ENCODE measurements around the gene SSTR1.

Gene SSTR1

GRCh38 chr14:38197784-38198335 lies 9.8 kb upstream of the SSTR1 start:
- TF ChIP-seq GATA3 (IDR thresholded peaks at IDR 0.05; ENCODE audit: low read depth, low read length), result no peak
- no peak for TF ChIP-seq GATA2 (IDR thresholded peaks at IDR 0.05; ENCODE audit: low read depth, low read length)

DNA sequence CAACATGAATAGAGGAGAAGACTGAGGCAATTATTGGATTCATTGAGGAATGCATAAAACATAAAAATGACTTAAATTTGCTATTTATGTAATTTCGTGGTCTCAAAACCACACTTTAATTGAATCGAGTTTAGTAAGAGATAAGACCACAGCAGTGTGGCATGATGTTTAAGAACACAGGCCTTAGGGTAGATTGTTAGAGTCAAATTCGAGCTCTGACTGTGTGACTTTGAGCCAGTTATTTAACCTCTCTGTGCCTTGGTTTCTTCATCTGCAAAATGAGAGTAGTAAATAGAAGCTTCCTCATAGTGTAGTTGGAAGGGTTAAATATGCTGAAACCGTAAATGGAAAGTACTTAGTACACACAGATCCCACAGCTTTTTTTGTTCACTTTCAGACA lies 9.3 kb upstream of the SSTR1 start:
- TF ChIP-seq GATA3 (IDR thresholded peaks at IDR 0.05; ENCODE audit: low read depth, low read length) (no peak), GATA2 (IDR thresholded peaks at IDR 0.05; ENCODE audit: low read depth, low read length) (no peak)

- TF ChIP-seq GATA3 (IDR thresholded peaks at IDR 0.05; ENCODE audit: low read depth, low read length), result no peak
- no peak for TF ChIP-seq GATA2 (IDR thresholded peaks at IDR 0.05; ENCODE audit: low read depth, low read length)
Observed at GRCh38 chr14:38199076-38199475, 8.6 kb upstream of the SSTR1 start.

DNA sequence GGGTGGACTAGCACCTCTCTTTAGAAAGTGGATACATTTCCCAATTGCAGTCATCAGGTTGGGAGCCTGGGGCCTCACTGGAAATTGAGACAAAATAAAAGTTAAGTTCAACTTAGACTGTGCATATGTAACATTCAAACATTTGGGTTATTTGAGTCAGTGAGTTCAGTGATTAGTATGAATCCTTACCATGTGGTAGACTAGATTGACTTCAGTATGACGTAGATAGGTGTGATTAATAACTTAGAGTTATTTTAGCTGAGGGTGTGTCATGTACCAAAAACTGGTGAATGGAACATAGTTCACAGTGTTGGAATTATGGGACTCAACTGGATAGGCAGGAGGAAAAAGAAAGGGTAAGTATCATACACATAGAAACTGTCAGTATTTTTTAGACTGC lies 8.0 kb upstream of the SSTR1 start:
- TF ChIP-seq GATA2 (IDR thresholded peaks at IDR 0.05; ENCODE audit: low read depth, low read length) (no peak), GATA3 (IDR thresholded peaks at IDR 0.05; ENCODE audit: low read depth, low read length) (no peak)

DNA sequence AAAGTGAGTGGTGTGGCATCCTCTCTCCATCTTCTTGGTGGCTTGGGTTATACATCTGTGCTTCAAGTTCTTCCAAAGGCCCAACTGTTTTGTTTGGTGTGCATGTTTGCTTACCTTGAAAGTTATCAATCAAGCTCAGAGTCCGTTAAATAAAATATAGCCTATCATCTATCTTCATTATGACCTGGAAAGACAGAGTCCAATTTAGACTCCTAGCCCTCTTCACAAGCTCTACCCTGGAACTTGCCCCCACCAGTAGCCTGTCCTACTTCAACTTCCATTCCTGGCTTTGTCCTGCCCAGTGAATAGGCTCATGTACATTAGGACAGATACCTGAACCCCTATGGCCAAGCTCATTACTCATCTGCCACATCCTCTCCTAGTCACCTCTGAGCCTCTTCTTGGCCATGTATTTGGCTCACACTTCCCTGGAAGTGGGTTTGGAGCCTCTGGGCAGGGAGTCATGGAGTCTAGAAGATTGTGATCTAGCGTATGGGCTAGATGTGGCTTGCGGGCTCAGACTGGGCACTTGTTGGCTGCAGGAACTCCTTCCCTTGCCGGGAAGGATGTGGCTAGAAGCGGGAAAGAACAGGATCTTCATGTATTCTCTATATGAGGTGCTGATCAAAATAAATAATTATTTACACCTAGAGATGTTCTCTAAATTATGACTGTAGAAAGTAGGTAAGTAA lies 6.4 kb upstream of the SSTR1 start:
- TF ChIP-seq GATA2 (IDR thresholded peaks at IDR 0.05; ENCODE audit: low read depth, low read length) (no peak), GATA3 (IDR thresholded peaks at IDR 0.05; ENCODE audit: low read depth, low read length) (no peak)

- no peak for TF ChIP-seq GATA3 (IDR thresholded peaks at IDR 0.05; ENCODE audit: low read depth, low read length)
- no peak for TF ChIP-seq GATA2 (IDR thresholded peaks at IDR 0.05; ENCODE audit: low read depth, low read length)
Observed at GRCh38 chr14:38202444-38203191, 5.1 kb upstream of the SSTR1 start.

DNA sequence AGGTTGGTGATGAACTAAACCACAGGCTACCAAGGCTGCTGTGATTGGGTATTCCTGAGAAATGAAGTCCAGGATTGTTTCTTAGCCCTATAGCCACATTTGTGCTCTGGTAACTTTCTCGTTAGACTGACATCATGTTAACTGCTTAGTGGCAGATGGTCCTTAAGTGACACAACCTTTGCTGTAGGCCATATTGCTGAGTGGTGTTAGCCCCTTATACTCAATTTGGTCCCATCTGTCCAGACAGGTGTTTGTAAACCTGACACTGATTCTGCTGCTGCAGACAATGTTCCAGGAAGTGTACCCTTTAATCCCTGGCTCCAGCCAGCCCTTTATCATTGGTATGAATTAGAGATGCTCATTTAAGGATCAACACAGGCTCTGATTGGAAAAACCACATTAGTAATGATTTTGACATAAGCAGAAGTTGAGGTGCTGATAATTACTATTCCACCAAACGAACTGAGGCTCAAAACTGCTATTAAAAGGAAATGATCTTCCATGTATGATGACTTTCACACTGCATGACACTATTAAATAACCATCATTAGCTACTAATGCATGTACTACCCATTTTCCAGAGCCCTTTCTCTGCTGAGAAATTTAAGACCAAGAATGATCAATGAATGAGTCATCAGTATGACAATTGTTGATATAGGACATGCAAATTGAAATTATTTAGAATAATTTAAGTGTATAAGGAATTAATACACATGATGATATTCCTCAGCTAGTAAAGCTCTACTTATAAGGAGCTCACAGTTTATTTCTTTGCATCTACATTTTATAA lies 3.6 kb upstream of the SSTR1 start:
- TF ChIP-seq GATA3 (IDR thresholded peaks at IDR 0.05; ENCODE audit: low read depth, low read length), result no peak
- no peak for TF ChIP-seq GATA2 (IDR thresholded peaks at IDR 0.05; ENCODE audit: low read depth, low read length)

DNA sequence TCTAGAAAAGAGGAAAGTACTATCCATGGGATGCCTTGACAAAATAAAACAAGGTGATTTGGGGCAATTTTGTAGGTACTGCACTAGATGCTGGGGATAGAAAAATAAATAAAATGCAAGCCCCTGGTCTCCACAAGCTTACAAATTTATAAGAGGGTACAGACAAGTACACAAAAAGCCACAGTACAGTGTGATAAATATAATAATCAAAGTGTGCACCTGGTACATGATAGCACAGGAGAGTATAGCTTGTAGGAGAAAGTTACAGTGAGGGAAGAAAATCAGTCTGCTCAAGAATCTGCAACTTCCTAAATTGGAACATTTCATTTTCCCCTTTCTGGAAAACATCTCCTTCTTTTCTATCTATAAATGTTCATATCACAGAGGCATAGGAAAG lies 3.0 kb upstream of the SSTR1 start:
- no peak for TF ChIP-seq GATA2 (IDR thresholded peaks at IDR 0.05; ENCODE audit: low read depth, low read length)

DNA sequence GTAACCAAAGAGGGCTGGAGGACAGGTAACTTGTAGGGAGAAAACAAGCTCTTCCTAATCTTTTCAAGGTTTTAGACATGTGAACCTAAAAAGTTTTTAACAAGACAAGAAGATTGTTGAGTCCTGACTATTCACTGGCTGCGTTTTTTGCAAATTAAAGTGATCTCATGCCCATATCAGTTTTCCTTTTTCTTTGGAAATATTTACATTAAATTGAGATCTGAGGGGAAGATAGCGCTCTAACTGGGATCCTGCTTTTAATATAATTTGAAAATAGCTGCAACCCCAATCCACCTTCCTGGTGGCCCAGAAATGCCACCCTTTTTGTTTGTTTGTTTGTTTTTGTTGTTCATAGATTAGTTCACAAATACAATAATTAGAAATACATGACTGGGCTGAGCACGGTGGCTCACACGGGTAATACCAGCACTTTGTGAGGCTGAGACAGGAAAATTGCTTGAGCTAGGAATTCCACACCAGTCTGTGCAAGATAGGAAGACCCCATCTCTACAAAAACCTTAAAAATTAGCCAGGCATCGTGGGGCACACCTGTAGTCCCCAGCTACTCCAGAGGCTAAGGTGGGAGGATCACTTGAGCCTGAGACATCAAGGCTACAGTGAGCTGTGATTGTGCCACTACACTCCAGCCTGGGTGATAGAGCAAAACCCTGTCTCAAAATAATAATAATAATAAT lies 2.4 kb upstream of the SSTR1 start:
- TF ChIP-seq GATA3 (IDR thresholded peaks at IDR 0.05; ENCODE audit: low read depth, low read length), result no peak
- no peak for TF ChIP-seq GATA2 (IDR thresholded peaks at IDR 0.05; ENCODE audit: low read depth, low read length)

GRCh38 chr14:38205949-38206665 lies 1.6 kb upstream of the SSTR1 start:
- TF ChIP-seq GATA3 (IDR thresholded peaks at IDR 0.05; ENCODE audit: low read depth, low read length) (no peak), GATA2 (IDR thresholded peaks at IDR 0.05; ENCODE audit: low read depth, low read length) (no peak)

DNA sequence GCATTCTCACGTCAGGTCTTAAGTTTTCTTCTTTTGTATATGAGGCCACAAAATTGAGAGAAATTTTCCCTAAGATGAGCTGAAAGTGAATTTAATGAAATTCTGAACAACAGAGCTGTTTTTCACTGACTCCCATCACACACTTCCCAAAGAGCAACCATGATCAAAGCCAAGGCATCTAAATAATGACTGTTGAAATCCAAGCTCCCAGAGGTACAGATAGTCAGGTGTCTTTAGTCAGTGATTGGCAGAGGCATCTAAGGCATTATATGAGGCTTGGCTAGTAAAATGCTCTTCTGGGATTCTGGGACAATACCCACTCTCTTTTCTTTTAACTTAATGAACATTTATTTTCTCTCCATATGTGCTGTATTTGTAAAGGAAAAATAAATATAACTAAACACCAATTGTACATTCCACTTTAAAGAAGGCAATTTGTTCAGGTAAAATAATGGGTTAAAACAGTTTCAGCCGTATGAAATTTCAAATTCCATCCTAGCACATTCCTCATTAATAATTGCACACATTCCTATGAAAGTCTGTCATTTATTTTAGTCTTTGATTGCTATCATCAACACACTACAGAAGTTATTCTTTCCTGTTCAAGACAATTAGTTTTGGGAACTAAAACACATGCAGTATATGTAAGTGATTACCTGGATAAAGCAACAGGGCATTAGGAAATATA lies 871 bp upstream of the SSTR1 start:
- TF ChIP-seq GATA3 (IDR thresholded peaks at IDR 0.05; ENCODE audit: low read depth, low read length) (no peak), GATA2 (IDR thresholded peaks at IDR 0.05; ENCODE audit: low read depth, low read length) (no peak)

DNA sequence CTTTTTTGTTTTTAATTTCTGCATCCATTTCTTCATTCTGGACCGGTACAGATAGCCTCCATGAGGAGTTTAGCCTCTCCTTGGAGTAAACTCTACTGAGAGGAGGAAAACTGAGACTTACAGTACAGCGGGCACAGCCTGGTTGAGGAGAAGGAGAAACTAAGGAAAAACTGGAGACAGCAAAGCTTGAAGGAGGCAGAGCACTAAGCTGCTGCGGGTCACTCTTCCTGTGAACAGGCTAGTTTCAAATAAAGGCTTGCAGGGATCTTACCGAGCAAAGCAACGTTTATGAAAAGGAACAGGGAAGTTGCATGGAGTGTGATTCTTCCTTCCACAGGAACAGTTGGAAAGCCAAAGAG lies 348 bp upstream of the SSTR1 start:
- no peak for TF ChIP-seq GATA3 (IDR thresholded peaks at IDR 0.05; ENCODE audit: low read depth, low read length)
- no peak for TF ChIP-seq GATA2 (IDR thresholded peaks at IDR 0.05; ENCODE audit: low read depth, low read length)

Data from SH-SY5Y (cell line).